ENCODE measurements around the gene NUP58. TPM values are rescaled to one million over a fixed set of nuclear protein-coding genes. Genes with fewer than 3 reads are reported as not detected.

The NUP58 gene
- total and polyA plus RNA-seq, 9 of the 15 experiments (the other 6 are each of a cell fraction or from before 2014, with no cell fraction given): 12.5 to 98.0 (median 42.6) TPM

- ChIA-PET POLR2A (interaction anchor here (1.6 kb wide), 1 partner anchor 18 kb away, joined by 6 read pairs; no protein-coding TSS in a partner anchor), CTCF (ENCODE audit: low intra/inter-chr PET ratio) (no interaction called here)
- Histone ChIP-seq H3K79me2 (ENCODE audit: control insufficient read depth, insufficient read depth, low read length) (no peaks in the 10 kb centered on the region), H3K9ac (ENCODE audit: insufficient read depth in 1 of 2, low read depth in 2 of 2, low read length in 2 of 2) (peak overlapping the region in 1 of 2 experiments; percentile 51; a peak in 2 of 4 replicates), H3K4me2 (ENCODE audit: insufficient read depth, low read length) (peak overlapping the region; percentile 50), H3K4me1 (replicated peaks in 1 of 2; ENCODE audit: control insufficient read depth in 2 of 2, insufficient read depth in 2 of 2, low read length in 2 of 2) (peaks cover 15 to 27% of the 10 kb centered on the region in 2 experiments), H3K9me3 (replicated peaks; ENCODE audit: control insufficient read depth, insufficient read depth, low read depth, low read length) (no peaks in the 10 kb centered on the region), H3K27me3 (ENCODE audit: control insufficient read depth in 2 of 2, insufficient read depth in 2 of 2, low read length in 2 of 2) (no peaks in the 10 kb centered on the region), H3K4me3 (no peak overlapping the region), H2AFZ (ENCODE audit: low read depth, low read length) (peak overlapping the region; percentile 85), H3K36me3 (ENCODE audit: control insufficient read depth, insufficient read depth, low read length) (no peaks in the 10 kb centered on the region), H3K9me1 (ENCODE audit: control insufficient read depth, insufficient read depth, low read length) (no peaks in the 10 kb centered on the region), H4K20me1 (replicated peaks; ENCODE audit: control insufficient read depth, insufficient read depth, low read length) (no peaks in the 10 kb centered on the region), H3K27ac (ENCODE audit: extremely low read depth, low read depth, low read length) (peak overlapping the region; percentile 83)
- no TSS peak for BruUV-seq (replicated peaks)
- in situ Hi-C loops (cut with MboI): no loop called here
- FAIRE-seq (no peak), ATAC-seq (no peak), DNase-seq (ENCODE audit: extremely low read depth in 1 of 4, low spot score in 3 of 4) (no peak)
- TF ChIP-seq SREBF1 (IDR thresholded peaks at IDR 0.05; ENCODE audit: borderline replicate concordance, low read depth, low read length) (no peak), HDAC6 (IDR thresholded peaks at IDR 0.05; ENCODE audit: low read depth, low read length) (no peak), ELF1 (tag; IDR thresholded peaks at IDR 0.05) (no peak), AFF1 (IDR thresholded peaks at IDR 0.05; ENCODE audit: low read depth in 1 of 2, partially characterized antibody in 2 of 2) (no peak), HNRNPL (IDR thresholded peaks at IDR 0.05; ENCODE audit: low read depth, low read length) (no peak)
- 100% methylated on average over 1 of the region's 1 CpG for WGBS (ENCODE audit: insufficient coverage, low coverage, missing lambda C conversion rate)
- intact Hi-C loops (cut with micrococcal nuclease): no loop called here
Measured at GRCh38 chr13:25351404-25351803, 50.0 kb downstream of the NUP58 start.
